GM21447 (cell line): ENCODE results near the gene GDF7.

ENCODE experiments used
- ATAC-seq: cut with Tn5 transposase; IDR thresholded peaks from one replicate; pipeline ENCODE4 v1.9.1; 2021; ENCODE audit not compliant: unreplicated experiment

The GDF7 gene

GRCh38 chr2:20643060-20643459 is 23.9 kb upstream of the GDF7 start:
- ATAC-seq: no peak

DNA sequence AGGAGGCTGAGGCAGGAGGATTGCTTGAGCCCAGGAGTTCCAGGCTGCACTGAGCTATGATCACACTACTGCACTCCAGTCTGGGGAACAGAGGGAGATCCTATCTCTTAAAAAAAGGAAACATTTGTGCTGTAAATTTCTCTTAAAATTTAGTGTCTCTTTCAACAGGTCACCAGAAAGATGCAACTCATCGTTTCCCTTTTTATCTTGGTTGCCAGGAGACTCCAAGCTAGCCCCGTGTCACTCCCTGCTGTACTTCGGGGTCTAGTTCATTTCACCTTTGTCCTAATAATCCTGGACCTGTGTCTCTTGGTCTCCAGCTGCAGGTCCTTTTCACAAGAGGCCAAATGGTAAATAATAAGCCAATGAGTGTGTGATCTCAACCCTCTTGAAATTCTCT is 23.1 kb upstream of the GDF7 start:
- ATAC-seq: no peak

DNA sequence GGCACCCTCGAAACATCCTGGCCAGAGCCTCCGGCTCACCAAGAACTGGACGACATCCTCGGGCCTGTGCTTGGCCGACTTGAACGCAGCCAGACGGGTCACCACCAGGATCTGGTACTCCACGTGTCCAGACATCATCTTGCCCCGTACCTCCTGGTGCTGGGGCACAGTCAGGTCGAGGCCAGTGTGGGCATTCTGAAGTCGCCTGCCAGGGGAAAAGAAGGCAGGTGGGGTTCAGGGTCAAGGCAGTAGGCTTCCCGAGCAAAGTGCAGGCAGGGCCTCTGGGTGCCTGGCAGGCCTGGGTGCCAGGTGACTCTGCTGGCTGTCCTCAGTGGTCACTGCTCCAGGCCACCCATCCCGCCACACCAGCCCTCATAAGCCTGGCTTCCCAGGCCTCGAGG is 21.6 kb upstream of the GDF7 start:
- ATAC-seq: no peak

DNA sequence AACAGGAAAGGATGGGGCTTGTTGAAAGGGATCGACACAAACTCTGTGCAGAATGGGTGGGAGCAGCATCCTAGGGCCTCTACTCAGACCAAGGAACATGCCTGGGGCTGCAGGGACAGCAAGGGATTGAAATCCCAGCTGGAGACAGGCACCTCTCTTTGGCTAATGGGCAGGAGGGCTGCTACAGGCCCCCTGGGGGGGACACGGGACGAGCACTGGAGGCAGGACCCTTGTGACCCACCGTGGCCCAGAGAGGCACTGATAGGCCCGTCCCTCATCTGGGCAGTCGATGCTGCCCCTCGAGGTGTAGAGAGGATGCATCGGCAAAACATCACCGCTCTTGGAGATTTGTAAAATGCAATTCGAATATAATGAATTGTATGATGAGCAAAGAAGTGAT is 21.2 kb upstream of the GDF7 start:
- no peak for ATAC-seq

DNA sequence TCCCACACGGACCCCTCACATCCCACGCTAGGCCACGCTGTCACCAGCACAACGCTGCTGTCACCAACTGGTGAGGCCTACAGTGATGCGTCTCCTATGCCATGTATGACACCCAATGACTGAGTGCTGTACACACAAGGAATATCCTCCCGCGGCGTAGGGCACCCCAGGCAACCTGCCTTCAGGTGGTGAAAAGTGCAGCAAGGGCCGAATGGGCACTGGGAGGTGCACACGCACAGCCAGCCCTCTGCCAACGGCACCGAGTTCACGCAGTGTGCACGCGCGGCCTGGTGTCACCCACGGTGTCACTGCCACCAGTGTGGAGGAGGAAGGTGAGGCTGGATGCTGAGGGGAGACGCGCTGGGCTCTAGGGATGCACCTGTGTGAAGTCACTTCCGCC is 20.5 kb upstream of the GDF7 start:
- no peak for ATAC-seq

GRCh38 chr2:20647211-20647610 is 19.7 kb upstream of the GDF7 start:
- no peak for ATAC-seq

DNA sequence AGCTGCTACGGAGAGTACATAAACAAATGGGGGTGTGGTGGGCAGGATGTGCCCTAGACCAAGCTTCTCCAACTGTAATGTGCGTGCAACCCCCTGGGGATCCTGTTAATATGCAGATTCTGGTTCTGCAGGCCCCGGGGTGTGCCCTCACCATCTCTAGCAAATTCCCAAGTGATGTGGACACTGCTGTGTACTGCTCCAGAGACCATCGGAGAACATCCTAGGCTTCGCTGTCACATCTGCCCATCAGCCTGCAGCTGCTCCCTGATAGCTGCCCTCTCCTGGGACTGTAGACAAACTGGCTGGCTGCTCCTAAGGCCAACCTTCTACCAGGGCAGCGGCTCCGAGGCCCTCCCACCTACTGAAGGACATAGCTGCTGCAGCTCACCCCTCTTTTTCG is 19.2 kb upstream of the GDF7 start:
- ATAC-seq: no peak

DNA sequence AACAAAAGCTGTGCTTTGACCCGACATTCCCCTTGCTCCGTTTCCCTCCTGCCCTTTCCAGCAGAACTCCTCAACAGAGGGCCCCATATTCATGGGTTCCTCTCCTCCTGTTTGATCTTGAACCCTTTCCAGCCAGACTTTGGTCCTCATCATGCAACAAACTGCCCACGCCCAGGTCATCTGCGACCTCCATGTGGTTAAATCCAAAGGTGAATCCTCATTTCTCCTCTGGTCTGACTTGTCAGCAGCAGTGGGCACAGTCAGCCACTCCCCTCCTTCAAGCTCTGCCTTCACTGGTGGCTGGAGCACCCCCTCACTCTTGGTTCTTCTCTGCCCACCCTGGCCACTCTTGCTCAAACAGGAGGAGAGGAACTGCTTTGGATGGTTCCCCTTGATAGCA is 18.7 kb upstream of the GDF7 start:
- no peak for ATAC-seq

- ATAC-seq: no peak
Measured at GRCh38 chr2:20648831-20649230, 18.1 kb upstream of the GDF7 start.

- no peak for ATAC-seq
Measured at GRCh38 chr2:20649576-20649975, 17.4 kb upstream of the GDF7 start.

- no peak for ATAC-seq
Measured at GRCh38 chr2:20649976-20650375, 17.0 kb upstream of the GDF7 start.

- peak; percentile 22 for ATAC-seq
Measured at GRCh38 chr2:20650393-20650876, 16.5 kb upstream of the GDF7 start.

GRCh38 chr2:20650877-20651730 is 15.8 kb upstream of the GDF7 start, which contains the start of gene HS1BP3:
TSS of gene HS1BP3 (minus strand) at chr2:20651098. CDS start at chr2:20651063, 35 bp downstream.
- peak; percentile 92 for ATAC-seq

DNA sequence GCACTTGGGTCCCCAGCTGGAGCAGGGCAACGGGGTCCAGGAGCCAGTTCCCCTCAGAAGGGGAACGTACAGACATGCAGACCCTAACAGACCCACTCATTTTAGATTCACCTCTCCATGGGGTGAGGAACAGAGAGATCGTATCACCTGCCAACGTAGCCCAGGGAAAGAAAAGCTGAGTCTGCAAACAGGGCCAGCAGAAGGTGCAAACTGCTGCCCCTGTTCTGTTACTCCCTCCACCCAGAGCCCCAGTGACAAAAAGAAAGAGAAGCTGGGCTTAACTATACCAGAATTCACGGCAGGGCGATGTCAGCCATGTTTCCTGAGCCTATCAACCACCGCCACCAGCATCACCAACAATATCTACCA is 15.2 kb upstream of the GDF7 start:
- ATAC-seq: no peak

- ATAC-seq: no peak
Measured at GRCh38 chr2:20652141-20652540, 14.8 kb upstream of the GDF7 start.

GRCh38 chr2:20652673-20653575 is 14.0 kb upstream of the GDF7 start:
- ATAC-seq: no peak

DNA sequence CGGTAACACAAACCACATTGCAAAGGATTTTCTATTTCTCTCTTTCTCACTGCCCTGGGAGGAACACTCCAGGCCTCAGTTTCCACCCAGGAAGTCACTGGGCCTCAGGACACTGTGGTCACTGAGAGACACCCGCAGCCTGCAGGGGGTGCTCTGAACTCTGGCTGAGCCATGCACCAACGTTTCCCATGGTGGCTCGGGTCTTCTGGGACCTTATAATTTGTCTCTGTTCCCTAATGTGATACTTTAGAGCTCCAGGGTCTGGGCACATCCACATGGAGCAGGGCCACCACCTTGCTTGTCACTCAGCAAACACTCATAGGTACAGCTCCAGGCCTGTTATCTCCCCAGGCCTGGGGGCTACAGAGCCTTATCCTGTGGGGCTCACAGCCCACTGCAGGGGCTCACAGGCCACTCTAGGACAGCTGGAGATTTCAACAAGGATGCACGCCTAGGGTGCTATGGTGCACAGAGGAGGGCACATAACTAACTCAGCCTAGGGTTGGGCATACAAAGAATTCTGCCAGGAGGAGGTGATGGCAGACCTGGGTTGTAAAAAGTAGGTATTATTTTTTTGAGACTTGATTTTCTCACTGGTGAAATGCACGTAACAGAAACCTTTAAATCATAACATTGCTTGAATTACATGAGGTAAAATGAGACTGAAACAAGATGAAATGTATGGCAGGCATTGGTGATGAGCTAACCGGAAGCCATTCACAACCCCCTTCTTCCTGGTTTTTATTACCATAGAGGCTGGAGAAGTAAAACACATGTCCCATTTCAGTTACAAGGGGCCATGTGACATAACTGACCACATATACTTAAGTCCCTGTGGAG is 13.0 kb upstream of the GDF7 start:
- ATAC-seq: no peak

GRCh38 chr2:20654535-20654813 is 12.5 kb upstream of the GDF7 start:
- ATAC-seq: no peak

GRCh38 chr2:20656561-20656960 is 10.4 kb upstream of the GDF7 start:
- no peak for ATAC-seq

GRCh38 chr2:20657522-20658235 is 9.3 kb upstream of the GDF7 start:
- ATAC-seq: no peak
